GM21786 (cell line): ENCODE measurements around the gene MAFG.

Experiments used
- ATAC-seq: cut with Tn5 transposase; IDR thresholded peaks from one replicate; pipeline ENCODE4 v1.9.1; 2021; ENCODE audit not compliant: unreplicated experiment

The MAFG gene

GRCh38 chr17:81940538-81941483, 13.3 kb upstream of the MAFG start:
- ATAC-seq, result no peak

- no peak for ATAC-seq
These were observed 12.4 kb upstream of the MAFG start for GRCh38 chr17:81939881-81940385.

GRCh38 chr17:81939218-81939617, 11.7 kb upstream of the MAFG start:
- ATAC-seq, result no peak

- ATAC-seq, result no peak
These were observed 8.2 kb upstream of the MAFG start for GRCh38 chr17:81935709-81936084.

- no peak for ATAC-seq
These were observed 7.5 kb upstream of the MAFG start for GRCh38 chr17:81934850-81935708.

GRCh38 chr17:81934098-81934757, 6.7 kb upstream of the MAFG start:
- ATAC-seq, result no peak

GRCh38 chr17:81933178-81933699, 5.7 kb upstream of the MAFG start:
- no peak for ATAC-seq

- no peak for ATAC-seq
These were observed 4.9 kb upstream of the MAFG start for GRCh38 chr17:81932333-81932983.

GRCh38 chr17:81931557-81932332, 4.2 kb upstream of the MAFG start:
- no peak for ATAC-seq

- no peak for ATAC-seq
These were observed 3.6 kb upstream of the MAFG start for GRCh38 chr17:81931189-81931556.

GRCh38 chr17:81930142-81931125, 2.9 kb upstream of the MAFG start:
- ATAC-seq, result no peak

- ATAC-seq, result no peak
These were observed 2.0 kb upstream of the MAFG start for GRCh38 chr17:81929253-81930141.

- ATAC-seq, result no peak
These were observed 1.2 kb upstream of the MAFG start for GRCh38 chr17:81928544-81929252.

GRCh38 chr17:81927152-81927652, 333 bp downstream of the MAFG start:
- peak; percentile 8 for ATAC-seq

GRCh38 chr17:81926451-81927151, 934 bp downstream of the MAFG start:
- ATAC-seq, result no peak

- ATAC-seq, result no peak
These were observed 1.6 kb downstream of the MAFG start for GRCh38 chr17:81925860-81926450.
